ENCODE data around the gene TMEM150B. TPM values are rescaled to one million over a fixed set of nuclear protein-coding genes. Genes with fewer than 3 reads are reported as not detected.

Gene TMEM150B
- total RNA-seq, result not detected in 2 replicates

DNA sequence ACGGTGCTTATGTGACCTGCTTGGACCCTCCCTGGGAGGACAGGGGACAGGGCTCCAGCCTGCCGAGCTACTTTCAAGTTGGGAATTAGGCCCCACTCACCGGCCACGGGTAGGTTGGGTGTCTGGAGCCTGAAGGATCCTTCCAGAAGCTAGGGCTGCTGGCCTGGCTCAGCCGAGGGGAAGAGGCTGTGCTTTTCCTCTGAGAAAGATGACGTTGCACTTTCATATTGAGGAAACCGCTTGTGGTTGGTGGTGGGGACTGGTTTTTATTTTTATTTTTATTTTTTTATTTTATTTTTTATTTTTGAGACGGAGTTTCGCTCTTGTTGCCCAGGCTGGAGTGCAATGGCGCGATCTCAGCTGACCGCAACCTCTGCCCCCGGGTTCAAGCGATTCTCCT lies at the start of gene TMEM150B:
TSS of gene TMEM150B (minus strand) at position 170 of the 400 bp plus-strand sequence. CDS start 4,305 bp downstream, outside the sequence.

GRCh38 chr19:55370305-55370988 lies 45.3 kb upstream of the TMEM150B start, which contains the start of gene IL11:
TSS of gene IL11 (minus strand) at chr19:55370463. CDS start at chr19:55370310, 153 bp downstream.

GRCh38 chr19:55362990-55363716 lies 38.0 kb upstream of the TMEM150B start, which contains the start of gene GARIN5B:
TSS of gene GARIN5B (minus strand) at chr19:55363260. CDS start at chr19:55363066, 194 bp downstream.

GRCh38 chr19:55354698-55355212 lies 29.6 kb upstream of the TMEM150B start, which contains the start of gene COX6B2:
TSS of gene COX6B2 (minus strand) at chr19:55354719. CDS start at chr19:55354521, 198 bp downstream.

GRCh38 chr19:55339105-55339888 lies 14.2 kb upstream of the TMEM150B start, which contains the start of gene KMT5C:
TSS of gene KMT5C (plus strand) at chr19:55339876. CDS start at chr19:55341937, 2,061 bp downstream.

DNA sequence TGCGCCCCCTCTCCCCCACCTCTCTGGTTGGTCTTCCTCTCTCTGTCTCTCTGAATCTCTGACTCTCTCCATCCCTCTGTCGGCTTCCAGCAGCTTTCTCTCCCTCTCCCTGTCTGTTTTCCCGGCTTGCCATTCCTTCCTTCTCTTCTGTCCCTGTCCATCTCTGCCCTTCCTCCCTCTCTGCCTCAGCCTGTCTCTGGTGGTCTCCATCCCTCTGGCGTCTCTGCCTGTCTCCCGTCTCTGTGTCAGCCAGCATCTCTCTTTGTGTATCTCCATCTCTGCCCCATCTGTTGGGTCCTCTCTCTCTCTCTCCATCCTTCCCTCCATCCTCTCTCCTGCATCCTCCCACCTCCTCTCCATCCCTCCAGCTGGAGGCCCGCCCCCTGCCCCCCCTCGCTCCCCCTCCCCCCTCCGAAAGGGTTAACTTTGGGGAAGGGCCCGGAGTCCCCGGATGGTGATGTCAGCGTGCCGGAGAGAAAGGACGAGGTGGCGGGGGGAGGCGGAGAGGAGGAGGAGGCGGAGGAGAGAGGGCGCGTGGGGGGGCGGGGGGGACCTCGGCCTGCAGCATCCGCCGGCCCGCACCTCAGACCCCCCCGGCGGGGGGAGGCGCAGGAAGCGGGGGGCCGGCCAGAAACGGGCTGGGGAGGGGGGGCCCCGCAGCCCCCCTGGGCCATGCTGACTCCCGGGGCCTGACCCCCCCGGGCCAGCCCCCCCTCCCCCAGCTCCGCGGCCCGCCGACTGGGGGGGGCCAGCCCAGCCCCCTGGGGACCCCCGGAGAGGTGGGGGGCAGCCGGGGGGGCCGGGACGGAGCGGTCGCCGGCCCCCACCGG lies 41.4 kb downstream of the TMEM150B start, which contains the start of gene BRSK1:
TSS of gene BRSK1 (plus strand) at position 450 of the 830 bp plus-strand sequence. CDS start 446 bp downstream, outside the sequence.

DNA sequence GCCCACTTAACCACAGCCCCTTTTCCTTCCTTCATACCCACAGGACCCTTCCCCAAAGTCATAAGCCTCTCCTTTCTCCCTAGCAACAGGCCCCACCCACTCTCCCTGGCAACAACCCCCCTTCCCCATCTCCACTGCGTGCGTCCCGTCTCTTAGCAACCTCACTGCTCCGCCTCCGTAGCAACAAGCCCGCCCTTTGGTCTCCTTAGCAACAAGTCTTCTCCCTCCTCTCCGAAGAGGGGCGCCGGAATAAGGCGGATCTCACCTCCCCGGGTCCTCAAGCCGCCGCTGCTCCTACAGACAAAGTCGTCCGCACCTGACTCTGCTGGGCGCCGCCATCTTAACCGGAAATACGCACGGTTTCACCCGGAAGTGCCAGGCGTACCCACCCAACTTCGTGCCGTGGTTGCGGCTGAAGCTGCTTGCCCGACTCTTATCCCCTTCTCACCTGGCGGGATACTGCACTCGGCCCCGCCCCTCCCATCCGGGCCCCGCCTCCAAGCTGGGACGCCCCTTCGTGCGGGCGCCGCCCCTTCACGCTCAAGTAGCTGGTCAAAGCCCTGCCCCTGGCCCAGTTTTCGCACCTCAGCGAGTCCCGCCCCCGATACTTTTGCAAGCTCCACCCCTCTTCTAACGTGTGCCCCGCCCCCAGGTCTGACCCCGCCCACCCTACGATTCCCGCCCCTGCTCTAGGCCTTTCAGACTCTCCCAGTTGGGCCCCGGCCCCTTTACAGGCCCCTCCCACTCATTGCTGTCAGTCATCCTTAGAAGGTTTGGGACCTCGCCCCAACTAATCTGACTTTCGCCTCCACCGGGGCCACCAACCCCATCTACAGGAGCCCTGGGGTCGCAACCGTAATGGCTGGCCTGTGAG lies 45.1 kb downstream of the TMEM150B start, which contains the start of gene HSPBP1:
TSS of gene HSPBP1 (minus strand) at position 341 of the 874 bp plus-strand sequence. CDS start 502 bp downstream, outside the sequence.

Other genes starting within 250 kb of the TMEM150B start
- 1.2 and 12.1 TPM in 2 replicates for gene EPS8L1, start 249.5 kb downstream of the TMEM150B start, total RNA-seq
- 51.2 and 74.1 TPM in 2 replicates for gene PPP1R12C, start 207.7 kb downstream of the TMEM150B start, total RNA-seq
- 6.2 and 6.3 TPM in 2 replicates for gene TNNT1, start 176.1 kb downstream of the TMEM150B start, total RNA-seq
- not detected in 2 replicates for gene TNNI3, start 167.6 kb downstream of the TMEM150B start, total RNA-seq
- gene DNAAF3, start 158.7 kb downstream of the TMEM150B start, total RNA-seq, result 0.71 TPM in 1 of 2 replicates, not detected in the other
- gene SYT5, start 145.1 kb downstream of the TMEM150B start, total RNA-seq, result 0.29 TPM in 1 of 2 replicates, not detected in the other
- 6.9 and 14.5 TPM in 2 replicates for gene PTPRH, start 115.8 kb downstream of the TMEM150B start, total RNA-seq
- 0.86 and 1.8 TPM in 2 replicates for gene TMEM86B, start 96.6 kb downstream of the TMEM150B start, total RNA-seq
- 31.7 and 45.6 TPM in 2 replicates for gene PPP6R1, start 66.3 kb downstream of the TMEM150B start, total RNA-seq
- gene HSPBP1, start 45.2 kb downstream of the TMEM150B start, total RNA-seq, result 70.7 and 106 TPM in 2 replicates
- 4.3 and 9.0 TPM in 2 replicates for gene BRSK1, start 41.3 kb downstream of the TMEM150B start, total RNA-seq
- gene KMT5C, start 14.5 kb upstream of the TMEM150B start, total RNA-seq, result 6.9 and 11.0 TPM in 2 replicates
- gene COX6B2, start 29.4 kb upstream of the TMEM150B start, total RNA-seq, result under 0.01 TPM in 1 of 2 replicates, not detected in the other
- not detected in 2 replicates for gene GARIN5B, start 37.9 kb upstream of the TMEM150B start, total RNA-seq
- 1.8 and 4.3 TPM in 2 replicates for gene IL11, start 45.1 kb upstream of the TMEM150B start, total RNA-seq
- gene TMEM190, start 51.5 kb upstream of the TMEM150B start, total RNA-seq, result not detected in 2 replicates
- not detected in 2 replicates for gene TMEM238, start 59.0 kb upstream of the TMEM150B start, total RNA-seq
- gene RPL28, start 60.6 kb upstream of the TMEM150B start, total RNA-seq, result 437 and 447 TPM in 2 replicates
- gene UBE2S, start 82.4 kb upstream of the TMEM150B start, total RNA-seq, result 121 and 166 TPM in 2 replicates
- not detected in 2 replicates for gene SHISA7, start 118.0 kb upstream of the TMEM150B start, total RNA-seq
- 120 and 181 TPM in 2 replicates for gene ISOC2, start 136.3 kb upstream of the TMEM150B start, total RNA-seq
- 0.29 TPM in 1 of 2 replicates, not detected in the other for gene C19orf85, start 139.4 kb upstream of the TMEM150B start, total RNA-seq
- gene ZNF628, start 151.3 kb upstream of the TMEM150B start, total RNA-seq, result 2.5 and 2.6 TPM in 2 replicates
- gene NAT14, start 159.8 kb upstream of the TMEM150B start, total RNA-seq, result 37.4 and 39.8 TPM in 2 replicates
- 2.3 and 6.7 TPM in 2 replicates for gene SSC5D, start 163.1 kb upstream of the TMEM150B start, total RNA-seq
- not detected in 2 replicates for gene SBK2, start 211.8 kb upstream of the TMEM150B start, total RNA-seq
- 0.58 TPM in 1 of 2 replicates, not detected in the other for gene SBK3, start 220.2 kb upstream of the TMEM150B start, total RNA-seq